ENCODE results near the gene IL36B. TPM values are rescaled to one million over a fixed set of nuclear protein-coding genes. Genes with fewer than 3 reads are reported as not detected.

IL36B gene
- total RNA-seq, 1 donor: not detected

GRCh38 chr2:113041871-113042270 lies 10.8 kb downstream of the IL36B start:
- TF ChIP-seq CTCF (IDR thresholded peaks at IDR 0.05; ENCODE audit: insufficient read depth, low read length): peak; percentile 4

GRCh38 chr2:113039719-113040118 lies 12.9 kb downstream of the IL36B start:
- H3K4me3 ChIP-seq (ENCODE audit: low read depth, low read length): no peak overlapping the region
- no peak for TF ChIP-seq CTCF (IDR thresholded peaks at IDR 0.05; ENCODE audit: insufficient read depth, low read length)

More at GRCh38 chr2:113041871-113042270, 10.8 kb downstream of the IL36B start:
- DNase-seq (ENCODE audit: low read depth): no peak
- H3K4me3 ChIP-seq (ENCODE audit: low read depth, low read length): no peak overlapping the region

GRCh38 chr2:113039158-113039557 lies 13.5 kb downstream of the IL36B start:
- TF ChIP-seq CTCF (IDR thresholded peaks at IDR 0.05; ENCODE audit: insufficient read depth, low read length): no peak
- DNase-seq (ENCODE audit: low read depth): no peak
- no peak overlapping the region for H3K4me3 ChIP-seq (ENCODE audit: low read depth, low read length)

More at GRCh38 chr2:113039719-113040118, 12.9 kb downstream of the IL36B start:
- DNase-seq (ENCODE audit: low read depth): no peak

- TF ChIP-seq CTCF (IDR thresholded peaks at IDR 0.05; ENCODE audit: insufficient read depth, low read length): no peak
- no peak for DNase-seq (ENCODE audit: low read depth)
- H3K4me3 ChIP-seq (ENCODE audit: low read depth, low read length): no peak overlapping the region
Measured at GRCh38 chr2:113038291-113038690, 14.4 kb downstream of the IL36B start.

GRCh38 chr2:113036763-113037162 lies 15.9 kb downstream of the IL36B start:
- DNase-seq (ENCODE audit: low read depth): no peak
- no peak for TF ChIP-seq CTCF (IDR thresholded peaks at IDR 0.05; ENCODE audit: insufficient read depth, low read length)
- no peak overlapping the region for H3K4me3 ChIP-seq (ENCODE audit: low read depth, low read length)

- TF ChIP-seq CTCF (IDR thresholded peaks at IDR 0.05; ENCODE audit: insufficient read depth, low read length): no peak
- no peak for DNase-seq (ENCODE audit: low read depth)
- H3K4me3 ChIP-seq (ENCODE audit: low read depth, low read length): no peak overlapping the region
Measured at GRCh38 chr2:113034016-113034415, 18.7 kb downstream of the IL36B start.

- DNase-seq (ENCODE audit: low read depth): no peak
- TF ChIP-seq CTCF (IDR thresholded peaks at IDR 0.05; ENCODE audit: insufficient read depth, low read length): no peak
- no peak overlapping the region for H3K4me3 ChIP-seq (ENCODE audit: low read depth, low read length)
Measured at GRCh38 chr2:113032737-113033136, 19.9 kb downstream of the IL36B start.
